Measurements from ENCODE around the gene ITGA11. TPM values are rescaled to one million over a fixed set of nuclear protein-coding genes. Genes with fewer than 3 reads are reported as not detected.
A peak's percentile ranks its signal among the peaks of the same experiment; 100 is the strongest.

ITGA11 gene
- total and polyA plus RNA-seq, 2 of the 13 experiments (the other 11 are each of a cell fraction or from before 2014, with no cell fraction given), result not detected

DNA sequence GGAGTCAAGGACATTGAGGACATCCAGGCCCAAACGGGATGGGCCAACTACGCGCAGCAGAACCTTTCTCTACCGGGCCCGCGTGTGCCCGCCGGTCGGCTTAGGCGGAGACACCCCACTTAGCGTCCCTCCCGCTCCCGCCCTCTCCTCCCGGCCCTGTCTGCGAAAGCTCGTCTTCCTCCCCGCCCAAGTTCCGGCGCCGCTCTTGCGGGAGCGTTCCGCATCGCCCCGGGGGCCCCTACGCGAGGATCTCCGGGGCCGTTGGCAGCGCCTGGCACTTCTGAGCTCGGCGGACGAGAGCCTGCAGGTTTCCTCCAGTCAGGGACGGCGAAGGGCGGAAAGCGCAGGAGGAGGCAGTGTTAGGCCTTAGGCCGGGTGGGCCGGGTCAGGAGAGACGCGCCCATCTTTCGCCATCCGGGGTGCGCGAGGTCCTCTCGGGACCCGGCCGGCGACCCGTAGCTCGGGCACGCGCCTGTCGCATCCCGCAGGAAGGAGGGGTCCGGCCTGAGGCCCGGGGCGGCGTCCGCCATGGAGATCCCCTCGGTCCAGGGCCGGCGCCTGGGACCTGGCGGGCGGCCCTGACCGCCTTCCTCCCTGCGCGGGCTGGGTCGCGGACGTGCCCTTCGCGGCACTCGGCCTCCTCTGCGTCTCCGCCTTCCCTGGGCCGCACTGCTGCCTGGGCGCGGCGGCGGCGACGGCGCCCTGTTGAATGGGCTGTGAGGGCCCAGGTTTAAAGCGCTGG is 154.2 kb downstream of the ITGA11 start, which contains the start of gene FEM1B (continued):
- TF ChIP-seq, protein P1, sequence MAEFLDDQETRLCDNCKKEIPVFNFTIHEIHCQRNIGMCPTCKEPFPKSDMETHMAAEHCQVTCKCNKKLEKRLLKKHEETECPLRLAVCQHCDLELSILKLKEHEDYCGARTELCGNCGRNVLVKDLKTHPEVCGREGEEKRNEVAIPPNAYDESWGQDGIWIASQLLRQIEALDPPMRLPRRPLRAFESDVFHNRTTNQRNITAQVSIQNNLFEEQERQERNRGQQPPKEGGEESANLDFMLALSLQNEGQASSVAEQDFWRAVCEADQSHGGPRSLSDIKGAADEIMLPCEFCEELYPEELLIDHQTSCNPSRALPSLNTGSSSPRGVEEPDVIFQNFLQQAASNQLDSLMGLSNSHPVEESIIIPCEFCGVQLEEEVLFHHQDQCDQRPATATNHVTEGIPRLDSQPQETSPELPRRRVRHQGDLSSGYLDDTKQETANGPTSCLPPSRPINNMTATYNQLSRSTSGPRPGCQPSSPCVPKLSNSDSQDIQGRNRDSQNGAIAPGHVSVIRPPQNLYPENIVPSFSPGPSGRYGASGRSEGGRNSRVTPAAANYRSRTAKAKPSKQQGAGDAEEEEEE (CRISPR knock-in tag; IDR thresholded peaks at IDR 0.05; ENCODE audit: borderline replicate concordance), result no peak
- TF ChIP-seq, protein P2, sequence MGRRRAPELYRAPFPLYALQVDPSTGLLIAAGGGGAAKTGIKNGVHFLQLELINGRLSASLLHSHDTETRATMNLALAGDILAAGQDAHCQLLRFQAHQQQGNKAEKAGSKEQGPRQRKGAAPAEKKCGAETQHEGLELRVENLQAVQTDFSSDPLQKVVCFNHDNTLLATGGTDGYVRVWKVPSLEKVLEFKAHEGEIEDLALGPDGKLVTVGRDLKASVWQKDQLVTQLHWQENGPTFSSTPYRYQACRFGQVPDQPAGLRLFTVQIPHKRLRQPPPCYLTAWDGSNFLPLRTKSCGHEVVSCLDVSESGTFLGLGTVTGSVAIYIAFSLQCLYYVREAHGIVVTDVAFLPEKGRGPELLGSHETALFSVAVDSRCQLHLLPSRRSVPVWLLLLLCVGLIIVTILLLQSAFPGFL (CRISPR knock-in tag; IDR thresholded peaks at IDR 0.05), result no peak
- TF ChIP-seq MTF1 (CRISPR knock-in tag; IDR thresholded peaks at IDR 0.05), result peak; percentile 48
- TF ChIP-seq ZNF367 (CRISPR knock-in tag; IDR thresholded peaks at IDR 0.05; ENCODE audit: borderline replicate concordance), result 0 out of 2 replicates have a peak, but pooled peaks have one; percentile 69
- TF ChIP-seq, protein P3, sequence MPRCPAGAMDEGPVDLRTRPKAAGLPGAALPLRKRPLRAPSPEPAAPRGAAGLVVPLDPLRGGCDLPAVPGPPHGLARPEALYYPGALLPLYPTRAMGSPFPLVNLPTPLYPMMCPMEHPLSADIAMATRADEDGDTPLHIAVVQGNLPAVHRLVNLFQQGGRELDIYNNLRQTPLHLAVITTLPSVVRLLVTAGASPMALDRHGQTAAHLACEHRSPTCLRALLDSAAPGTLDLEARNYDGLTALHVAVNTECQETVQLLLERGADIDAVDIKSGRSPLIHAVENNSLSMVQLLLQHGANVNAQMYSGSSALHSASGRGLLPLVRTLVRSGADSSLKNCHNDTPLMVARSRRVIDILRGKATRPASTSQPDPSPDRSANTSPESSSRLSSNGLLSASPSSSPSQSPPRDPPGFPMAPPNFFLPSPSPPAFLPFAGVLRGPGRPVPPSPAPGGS (CRISPR knock-in tag; IDR thresholded peaks at IDR 0.05), result peak; percentile 87
- TF ChIP-seq CREM (IDR thresholded peaks at IDR 0.05), result peak; percentile 79
- no peak for TF ChIP-seq CREM (CRISPR knock-in tag; IDR thresholded peaks at IDR 0.05)
- TF ChIP-seq, protein P4, sequence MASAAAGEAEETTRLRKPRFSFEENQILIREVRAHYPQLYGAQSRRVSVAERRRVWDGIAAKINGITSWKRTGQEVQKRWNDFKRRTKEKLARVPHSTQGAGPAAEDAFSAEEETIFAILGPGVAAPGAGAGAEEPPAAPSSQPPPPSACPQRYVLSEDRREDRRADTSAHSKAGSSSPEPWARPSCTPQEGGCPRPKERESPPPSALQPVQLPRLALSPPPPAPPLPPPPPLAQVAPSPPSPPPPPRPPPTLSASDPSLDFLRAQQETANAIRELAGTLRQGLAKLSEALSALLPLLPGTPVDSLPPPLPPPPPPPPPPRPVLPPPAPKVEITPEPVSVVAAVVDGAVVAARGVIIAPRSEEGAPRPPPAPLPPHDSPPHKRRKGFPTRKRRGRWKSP (CRISPR knock-in tag; IDR thresholded peaks at IDR 0.05), result peak; percentile 71; the same call in 1 of the 2 replicates
- TF ChIP-seq EHMT2 (IDR thresholded peaks at IDR 0.05; ENCODE audit: borderline replicate concordance, low read depth, low read length), result peak; percentile 58; the same call in 1 of the 2 replicates
- TF ChIP-seq TAF1 (CRISPR knock-in tag; IDR thresholded peaks at IDR 0.05), result peak; percentile 88
- peak; percentile 81; the same call in 1 of the 2 replicates for TF ChIP-seq FOXK1 (CRISPR knock-in tag; IDR thresholded peaks at IDR 0.05; ENCODE audit: borderline replicate concordance, low read depth)
- peak; percentile 64 for TF ChIP-seq SALL2 (CRISPR knock-in tag; IDR thresholded peaks at IDR 0.05)
- TF ChIP-seq RFXANK (CRISPR knock-in tag; IDR thresholded peaks at IDR 0.05), result 0 out of 2 replicates have a peak, but pooled peaks have one; percentile 35
- TF ChIP-seq DPF2 (CRISPR knock-in tag; IDR thresholded peaks at IDR 0.05; ENCODE audit: borderline replicate concordance, low read depth), result no peak
- peak; percentile 88 for TF ChIP-seq NRL (CRISPR knock-in tag; IDR thresholded peaks at IDR 0.05; ENCODE audit: borderline replicate concordance)
- TF ChIP-seq, protein P5, sequence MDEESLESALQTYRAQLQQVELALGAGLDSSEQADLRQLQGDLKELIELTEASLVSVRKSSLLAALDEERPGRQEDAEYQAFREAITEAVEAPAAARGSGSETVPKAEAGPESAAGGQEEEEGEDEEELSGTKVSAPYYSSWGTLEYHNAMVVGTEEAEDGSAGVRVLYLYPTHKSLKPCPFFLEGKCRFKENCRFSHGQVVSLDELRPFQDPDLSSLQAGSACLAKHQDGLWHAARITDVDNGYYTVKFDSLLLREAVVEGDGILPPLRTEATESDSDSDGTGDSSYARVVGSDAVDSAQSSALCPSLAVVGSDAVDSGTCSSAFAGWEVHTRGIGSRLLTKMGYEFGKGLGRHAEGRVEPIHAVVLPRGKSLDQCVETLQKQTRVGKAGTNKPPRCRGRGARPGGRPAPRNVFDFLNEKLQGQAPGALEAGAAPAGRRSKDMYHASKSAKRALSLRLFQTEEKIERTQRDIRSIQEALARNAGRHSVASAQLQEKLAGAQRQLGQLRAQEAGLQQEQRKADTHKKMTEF (CRISPR knock-in tag; IDR thresholded peaks at IDR 0.05), result peak; percentile 99
- peak; percentile 94; the same call in 1 of the 2 replicates for TF ChIP-seq PCBP1 (IDR thresholded peaks at IDR 0.05; ENCODE audit: borderline replicate concordance, low read depth, low read length)
- no peak for TF ChIP-seq RFX3 (CRISPR knock-in tag; IDR thresholded peaks at IDR 0.05)
- peak; percentile 76 for TF ChIP-seq ZNF441 (CRISPR knock-in tag; IDR thresholded peaks at IDR 0.05; ENCODE audit: borderline replicate concordance)
- peak; percentile 78; the same call in 1 of the 2 replicates for TF ChIP-seq REL (CRISPR knock-in tag; conservative IDR thresholded peaks at IDR 0.05)
- TF ChIP-seq ZNF674 (CRISPR knock-in tag; IDR thresholded peaks at IDR 0.05; ENCODE audit: low read depth), result 0 out of 2 replicates have a peak, but pooled peaks have one; percentile 90
- no peak for TF ChIP-seq NR1H2 (CRISPR knock-in tag; IDR thresholded peaks at IDR 0.05; ENCODE audit: borderline replicate concordance, low read depth)
- no peak for TF ChIP-seq ZNF343 (CRISPR knock-in tag; IDR thresholded peaks at IDR 0.05)
- peak; percentile 82 for TF ChIP-seq ZMYM3 (CRISPR knock-in tag; IDR thresholded peaks at IDR 0.05)
